ENCODE measurements around the gene PKN1.

PKN1 gene

DNA sequence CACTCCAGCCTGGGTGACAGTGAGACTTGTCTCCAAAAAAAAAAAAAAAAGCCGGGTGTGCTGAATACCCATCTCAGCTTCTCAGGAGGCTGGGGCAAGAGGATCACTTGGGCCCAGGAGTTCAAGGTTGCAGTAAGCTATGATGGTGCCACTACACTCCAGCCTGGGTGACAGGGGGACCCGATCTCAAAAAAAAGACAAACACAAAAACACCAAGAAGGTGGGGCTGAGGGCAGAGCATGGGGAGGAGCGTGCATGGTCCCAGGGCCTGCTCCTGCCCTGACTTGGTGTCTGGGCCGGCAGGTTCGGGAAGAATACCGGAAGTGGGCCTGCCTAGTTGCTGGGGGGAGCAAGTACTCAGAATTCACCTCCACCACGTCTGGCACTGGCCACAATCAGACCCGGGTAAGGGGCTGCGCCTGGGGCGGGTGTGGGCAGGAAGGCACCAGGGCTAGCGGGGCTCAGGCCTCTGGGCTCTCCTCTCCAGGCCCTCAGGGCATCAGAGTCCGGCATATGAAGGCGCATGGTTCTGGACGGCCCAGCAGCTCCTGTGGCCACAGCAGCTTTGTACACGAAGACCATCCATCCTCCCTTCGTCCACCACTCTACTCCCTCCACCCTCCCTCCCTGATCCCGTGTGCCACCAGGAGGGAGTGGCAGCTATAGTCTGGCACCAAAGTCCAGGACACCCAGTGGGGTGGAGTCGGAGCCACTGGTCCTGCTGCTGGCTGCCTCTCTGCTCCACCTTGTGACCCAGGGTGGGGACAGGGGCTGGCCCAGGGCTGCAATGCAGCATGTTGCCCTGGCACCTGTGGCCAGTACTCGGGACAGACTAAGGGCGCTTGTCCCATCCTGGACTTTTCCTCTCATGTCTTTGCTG, 25.3 kb upstream of the PKN1 start:
- DNase-seq, result no peak

DNA sequence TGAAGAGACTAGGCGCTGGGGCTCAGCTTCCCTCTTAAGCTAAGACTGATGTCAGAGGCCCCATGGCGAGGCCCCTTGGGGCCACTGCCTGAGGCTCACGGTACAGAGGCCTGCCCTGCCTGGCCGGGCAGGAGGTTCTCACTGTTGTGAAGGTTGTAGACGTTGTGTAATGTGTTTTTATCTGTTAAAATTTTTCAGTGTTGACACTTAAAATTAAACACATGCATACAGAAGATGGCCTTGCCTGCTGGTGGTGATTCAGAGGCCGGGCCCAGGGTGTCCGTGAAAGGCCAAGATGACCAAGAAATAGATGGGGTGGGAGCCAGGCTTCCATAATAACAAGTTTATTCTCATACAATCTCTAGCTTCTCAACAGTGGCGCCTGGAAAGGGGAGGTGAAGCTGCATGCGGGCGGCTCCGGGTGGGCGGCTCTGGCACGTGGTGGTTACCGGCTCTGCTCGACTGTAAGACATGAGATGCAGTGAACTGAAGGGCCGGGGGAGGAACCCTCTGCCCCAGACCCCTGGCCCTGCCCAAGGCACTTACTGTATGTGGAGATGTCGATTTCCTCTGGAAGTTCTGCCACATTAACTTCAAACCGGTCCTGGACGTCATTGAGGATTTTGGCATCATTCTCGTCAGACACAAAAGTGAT, 24.5 kb upstream of the PKN1 start:
- no peak for DNase-seq

DNA sequence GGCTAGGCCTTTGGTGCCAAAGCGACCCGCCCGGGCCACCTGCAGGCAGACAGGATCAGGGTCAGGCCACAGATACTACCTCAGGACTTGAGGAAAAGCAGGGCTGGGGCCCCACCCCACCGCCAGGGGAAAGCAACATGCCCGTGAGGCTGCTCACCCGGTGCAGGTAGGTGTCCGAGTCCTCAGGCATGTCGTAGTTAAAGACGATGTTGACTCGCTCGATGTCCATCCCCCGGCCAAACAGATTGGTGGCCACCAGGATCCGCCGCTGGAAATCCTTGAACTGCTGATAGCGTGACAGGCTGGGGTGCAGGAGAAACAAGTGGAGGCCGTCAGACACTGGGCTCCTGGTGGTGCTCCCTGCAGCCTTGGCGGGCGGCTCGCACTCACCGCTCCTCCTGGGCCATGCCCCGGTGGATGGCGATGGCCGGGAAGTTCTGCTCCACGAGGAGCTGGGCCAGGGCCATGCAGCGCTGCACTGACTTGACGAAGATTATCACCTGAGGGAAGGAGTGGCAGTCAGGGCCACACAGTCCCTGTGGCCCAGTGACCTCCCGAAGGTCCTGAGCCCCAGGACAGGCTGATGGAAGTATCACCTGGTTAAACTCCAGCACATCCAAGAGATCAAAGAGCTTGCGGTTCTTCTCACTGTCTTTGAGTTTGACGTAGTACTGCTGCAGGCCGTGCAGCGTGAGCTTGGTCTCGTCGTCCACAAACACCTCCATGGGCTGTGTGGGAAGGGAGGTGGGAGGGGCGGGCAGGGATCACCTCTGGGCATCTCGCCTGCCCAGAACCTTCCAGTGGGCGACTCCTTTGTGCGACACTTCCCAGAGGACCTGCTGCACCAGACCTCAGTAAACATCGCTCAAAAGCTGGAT, 23.7 kb upstream of the PKN1 start:
- no peak for DNase-seq

DNA sequence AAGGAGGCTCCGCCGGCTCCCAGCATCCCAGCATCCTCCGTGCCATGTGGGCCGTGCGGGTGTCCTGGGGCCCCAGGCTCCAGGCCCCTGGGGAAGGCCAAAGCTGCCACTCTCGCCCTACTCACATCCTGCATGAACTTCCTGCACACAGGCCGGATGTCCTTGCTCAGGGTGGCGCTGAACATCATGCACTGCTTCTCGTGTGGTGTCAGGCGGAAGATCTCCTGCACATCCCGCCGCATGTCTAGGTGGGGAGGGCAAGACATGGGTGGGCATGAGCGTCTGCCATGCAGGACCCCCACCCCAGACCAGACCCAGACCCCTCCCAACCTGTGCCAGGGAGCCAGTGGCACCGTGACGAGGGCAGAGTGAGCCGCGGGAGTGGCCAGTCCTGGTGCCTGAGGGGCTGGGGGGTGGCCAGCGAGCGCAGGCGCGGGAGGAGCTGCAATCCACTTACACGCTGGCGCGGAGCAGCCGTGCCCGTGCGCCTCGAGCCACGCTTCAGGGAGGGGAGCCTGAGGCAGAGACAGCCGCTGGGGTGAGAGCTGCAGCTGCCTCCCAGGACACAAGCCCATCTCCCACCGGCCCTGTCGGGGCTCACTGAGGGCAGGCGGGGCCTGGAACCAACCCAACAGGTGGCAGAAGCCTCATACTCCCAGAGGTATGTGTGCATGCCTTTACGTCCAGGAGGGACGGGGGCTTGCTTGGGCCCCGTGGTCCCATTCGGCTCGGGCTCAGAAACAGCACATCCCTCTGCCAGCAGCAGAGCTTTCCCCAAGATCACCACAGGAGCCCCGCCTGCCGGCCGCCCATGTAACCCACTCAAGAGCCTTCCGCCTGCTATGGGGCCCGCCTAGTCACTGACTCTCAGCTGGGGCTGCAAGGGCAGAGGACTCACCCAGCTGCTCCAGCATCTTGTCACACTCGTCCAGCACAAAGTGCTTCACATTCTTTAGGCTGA, 22.7 kb upstream of the PKN1 start:
- DNase-seq, result no peak

DNA sequence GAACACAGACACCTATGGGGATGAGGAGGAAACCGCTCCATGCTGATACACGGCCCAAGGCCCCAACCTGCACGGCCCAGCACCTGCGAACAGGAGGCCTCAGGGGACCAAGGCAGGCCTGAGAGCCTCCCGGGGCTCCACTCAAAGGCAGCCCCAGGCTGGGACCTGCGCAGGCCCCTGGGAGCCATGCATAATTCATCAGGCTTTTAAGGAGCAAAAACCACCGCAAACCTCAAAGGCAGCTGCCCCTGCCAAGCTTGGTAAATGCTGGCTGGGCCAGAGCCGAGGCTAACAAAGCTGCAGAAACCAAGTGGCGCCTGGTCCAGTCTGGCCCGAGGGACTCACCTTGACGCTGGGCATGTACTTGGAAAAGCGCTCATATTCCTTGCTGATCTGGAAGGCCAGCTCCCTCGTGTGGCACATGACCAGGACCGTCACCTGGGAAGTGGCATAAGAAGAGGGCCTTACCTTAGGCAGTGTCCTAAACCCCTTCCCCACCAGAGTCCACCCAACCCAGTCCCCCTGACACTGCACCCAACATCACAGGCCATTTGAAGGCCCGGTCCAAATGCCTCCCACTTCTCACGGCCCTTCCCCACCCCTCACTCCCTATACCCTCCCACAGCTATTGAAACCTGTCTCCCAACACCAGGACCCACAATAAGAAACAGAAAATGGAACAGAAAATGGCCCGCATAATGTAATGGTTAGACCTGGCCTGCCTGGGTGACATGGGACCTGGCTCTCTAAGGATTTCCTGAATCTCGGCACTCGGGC, 21.8 kb upstream of the PKN1 start:
- no peak for DNase-seq

DNA sequence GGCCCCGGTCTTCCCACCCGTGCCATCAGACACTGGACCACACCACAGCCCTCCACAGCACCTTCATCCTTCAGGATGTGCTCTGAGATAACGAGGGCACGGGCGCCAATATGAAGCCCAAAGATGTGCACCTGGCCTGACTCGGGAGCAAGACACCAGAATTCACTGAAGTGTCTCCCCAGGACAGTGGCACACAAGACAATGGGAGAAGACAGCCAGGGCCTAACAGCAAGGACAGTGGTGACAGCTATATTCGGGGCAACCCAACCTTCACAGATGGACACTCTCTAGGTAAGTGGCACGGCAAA, 21.2 kb upstream of the PKN1 start:
- no peak for DNase-seq

DNA sequence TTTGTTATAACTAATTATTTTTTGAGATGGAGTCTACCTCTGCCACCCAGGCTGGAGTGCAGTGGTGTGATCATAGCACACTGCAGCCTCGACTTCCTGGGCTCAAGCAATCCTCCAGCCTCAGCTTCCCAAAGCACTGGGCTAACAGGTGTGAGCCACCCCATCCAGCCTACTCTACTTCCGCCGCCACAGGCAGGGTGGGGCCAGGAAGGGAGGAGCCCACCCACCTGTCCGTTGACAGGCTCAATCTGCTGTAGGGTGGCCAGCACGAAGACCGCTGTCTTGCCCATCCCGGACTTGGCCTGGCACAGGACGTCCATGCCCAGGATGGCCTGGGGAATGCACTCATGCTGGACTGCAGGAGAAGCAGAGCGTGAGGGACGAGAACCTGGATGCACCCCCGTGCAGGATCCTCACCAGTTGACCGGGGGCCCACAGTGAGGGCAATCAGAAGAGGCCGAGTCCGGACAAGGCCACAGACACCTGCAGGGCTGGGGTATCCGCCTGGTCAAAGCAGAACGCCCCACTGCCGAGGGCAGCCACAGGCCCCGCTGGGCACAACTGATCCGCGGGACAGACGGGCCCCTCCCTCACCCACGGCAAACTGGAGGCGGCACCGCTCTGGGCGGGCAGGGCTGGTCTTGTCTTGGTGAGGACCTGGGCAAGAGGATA, 20.6 kb upstream of the PKN1 start:
- no peak for DNase-seq

DNA sequence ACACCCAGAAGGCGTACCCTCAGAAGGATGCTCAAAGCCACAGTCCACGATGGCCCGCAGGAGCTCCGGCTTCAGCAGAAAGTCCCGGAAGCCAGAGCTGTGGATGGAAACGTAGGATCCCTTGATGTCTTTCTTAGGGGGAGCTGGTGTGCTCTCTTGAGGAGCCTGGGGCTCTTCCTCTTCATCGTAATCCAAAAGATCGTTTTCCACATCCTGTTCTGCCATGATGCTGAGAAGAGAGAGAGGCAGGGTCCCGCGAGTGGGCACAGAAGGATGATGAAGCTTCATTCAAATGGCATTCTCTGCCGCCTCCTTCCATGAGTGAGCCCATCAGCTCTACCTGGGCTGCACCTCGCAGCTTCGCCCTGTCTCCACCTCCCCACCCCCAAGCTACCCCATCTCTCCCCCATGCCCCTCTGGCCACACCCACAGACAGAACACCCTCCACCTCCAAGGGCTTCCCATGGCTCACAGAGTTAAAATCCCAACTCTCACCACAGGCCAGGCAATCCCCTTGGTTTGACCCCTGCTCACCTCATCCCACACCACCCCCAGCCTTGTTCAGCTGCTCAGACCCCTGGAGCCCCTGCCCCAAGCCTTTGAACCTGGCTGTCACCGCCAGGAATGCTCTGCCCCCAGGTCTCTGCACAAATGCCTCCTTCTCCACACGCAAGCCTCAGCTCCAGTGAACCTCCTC, 20.0 kb upstream of the PKN1 start:
- no peak for DNase-seq

DNA sequence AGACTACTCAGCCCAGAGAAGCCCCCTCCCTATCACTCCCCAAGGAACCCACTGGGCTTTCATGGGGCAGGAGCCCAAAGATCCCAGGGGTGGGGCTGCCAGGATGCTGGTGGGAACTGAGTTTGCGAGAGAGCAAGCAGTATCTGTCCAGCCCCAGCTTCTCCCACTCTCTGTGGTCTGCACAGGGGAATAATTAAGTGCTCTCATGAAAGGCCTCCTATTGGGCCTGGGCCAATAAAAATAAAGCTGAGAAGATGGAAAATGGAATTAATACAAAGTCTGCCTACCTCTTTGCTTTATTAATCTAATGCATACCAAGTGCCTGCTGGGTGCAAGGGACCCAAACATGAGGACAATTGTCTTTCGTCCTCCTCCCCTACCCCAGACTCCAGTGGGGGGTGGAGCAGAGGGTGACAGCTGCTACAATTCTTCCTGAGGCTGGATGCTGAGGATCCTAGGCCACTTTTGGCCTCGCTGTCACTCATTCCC, 19.4 kb upstream of the PKN1 start:
- no peak for DNase-seq

DNA sequence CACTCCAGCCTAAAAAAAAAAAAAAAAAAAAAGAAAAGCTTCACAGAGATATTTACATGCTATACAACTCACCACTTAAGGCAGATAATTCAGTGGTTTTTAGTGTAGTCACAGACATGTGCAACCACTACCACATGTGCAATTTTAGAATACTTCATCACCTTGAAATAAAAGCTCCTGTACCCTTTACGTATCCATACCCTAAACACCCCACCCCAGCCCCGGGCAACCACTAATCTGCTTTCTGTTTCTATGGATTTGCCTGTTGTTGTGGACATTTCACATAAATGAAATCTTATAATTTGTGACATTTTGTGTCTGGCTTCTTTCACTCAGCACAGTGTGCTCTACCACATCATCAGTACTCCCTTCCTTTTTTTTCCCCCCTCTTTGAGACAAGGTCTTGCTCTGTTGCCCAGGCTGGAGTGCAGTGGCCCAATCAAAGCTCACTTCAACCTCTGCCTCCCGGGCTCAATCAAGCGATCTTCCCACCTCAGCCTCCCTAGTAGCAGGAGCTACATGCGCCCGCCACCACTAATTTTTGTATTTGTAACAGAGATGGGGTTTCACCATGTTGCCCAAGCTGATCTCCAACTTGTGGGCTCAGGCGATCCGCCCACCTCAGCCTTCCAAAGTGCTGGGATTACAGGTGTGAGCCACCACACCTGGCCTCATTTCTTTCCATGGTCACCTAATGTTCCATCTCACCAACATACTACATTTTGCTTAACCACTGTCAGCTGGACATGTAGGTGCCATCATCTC, 18.0 kb upstream of the PKN1 start:
- no peak for DNase-seq

DNA sequence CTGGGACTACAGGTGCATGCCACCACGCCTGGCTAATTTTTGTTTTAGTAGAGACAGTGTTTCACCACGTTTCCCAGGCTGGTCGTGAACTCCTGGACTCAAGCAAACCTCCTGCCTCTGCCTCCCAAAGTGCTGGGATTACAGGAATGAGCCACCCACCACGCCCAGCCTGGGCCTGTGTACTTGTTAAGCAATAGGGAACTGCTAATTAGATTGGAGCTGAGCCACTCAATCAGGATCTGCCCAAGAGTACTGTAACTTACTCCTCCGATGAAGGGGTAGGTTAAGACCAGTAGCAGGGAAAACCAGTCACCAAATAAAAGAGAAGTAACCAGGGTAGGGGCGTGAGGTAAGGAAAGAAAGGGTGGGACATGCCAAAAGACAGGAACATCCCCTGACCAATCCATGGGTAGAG, 16.3 kb upstream of the PKN1 start:
- DNase-seq, result no peak

DNA sequence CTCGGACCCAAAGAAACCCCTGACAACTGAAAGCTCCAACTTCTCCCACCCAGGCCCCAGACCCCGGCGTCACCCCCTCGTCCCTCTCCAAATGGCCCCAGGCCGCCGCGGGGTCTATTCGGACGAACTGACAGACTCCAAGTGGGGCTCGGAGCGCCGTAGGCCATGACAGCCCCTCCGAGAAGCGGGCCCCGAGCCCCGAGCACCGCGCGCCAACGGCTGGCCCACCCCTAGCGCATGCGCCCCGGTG, 14.3 kb upstream of the PKN1 start:
- DNase-seq, result no peak

DNA sequence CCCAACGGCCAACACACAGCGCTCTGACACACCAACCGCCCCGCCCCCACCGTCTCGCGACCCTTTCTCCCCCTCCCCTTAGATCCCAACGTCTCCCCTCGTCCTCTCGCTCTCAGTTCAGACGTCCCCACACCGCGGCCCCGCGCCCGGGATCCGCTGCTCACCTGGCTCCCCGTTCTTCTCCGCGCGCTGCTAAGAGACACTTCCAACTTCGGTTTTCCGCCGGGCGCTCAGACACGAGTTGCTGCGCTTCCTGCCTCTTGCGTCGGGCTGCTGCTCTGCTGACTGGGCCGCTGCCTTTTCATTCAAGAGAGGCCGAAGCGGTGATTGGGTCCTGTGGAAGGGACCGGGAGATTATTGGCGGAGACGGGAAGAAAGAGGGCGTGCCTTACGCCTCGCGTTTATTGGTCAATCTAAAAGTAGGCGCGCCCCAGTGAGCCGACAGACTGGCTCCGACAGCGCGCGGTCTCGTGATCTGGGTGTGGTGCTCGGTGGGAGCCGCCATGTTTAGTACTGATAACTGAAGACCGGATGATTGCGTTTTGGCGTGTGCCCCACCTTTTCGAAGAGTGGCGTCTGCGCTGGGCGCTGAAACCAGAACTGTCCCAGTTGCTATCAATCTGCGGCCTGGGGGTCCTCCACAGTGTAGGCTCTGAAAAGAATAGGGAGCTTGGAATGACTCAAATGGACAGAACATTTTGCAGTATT, 13.8 kb upstream of the PKN1 start, which contains the start of gene DDX39A:
TSS of gene DDX39A (minus strand) at position 236 of the 708 bp plus-strand sequence. CDS start 6,121 bp downstream, outside the sequence.
- DNase-seq, result peak; percentile 98

DNA sequence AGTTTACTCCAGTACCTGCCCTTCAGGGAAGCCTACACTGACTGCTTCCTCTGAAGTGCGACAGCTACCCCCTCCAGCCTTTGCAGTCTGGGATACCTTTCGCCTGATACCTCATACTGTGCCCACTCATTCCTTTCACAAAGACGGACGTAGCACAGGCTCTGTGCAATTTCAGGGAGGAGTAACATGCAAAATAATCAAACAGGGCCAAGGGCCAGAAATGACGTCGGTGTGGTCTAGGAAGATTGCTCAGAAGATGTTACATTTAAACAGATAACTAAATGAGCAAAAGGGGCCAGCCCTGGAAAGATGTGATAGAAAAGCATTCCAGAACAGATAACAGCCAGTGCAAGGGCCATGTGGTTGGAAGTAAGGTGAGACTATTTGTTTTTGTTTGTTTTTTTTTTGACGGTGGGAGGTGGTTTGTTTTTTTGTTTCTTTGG, 7.4 kb upstream of the PKN1 start:
- no peak for DNase-seq

DNA sequence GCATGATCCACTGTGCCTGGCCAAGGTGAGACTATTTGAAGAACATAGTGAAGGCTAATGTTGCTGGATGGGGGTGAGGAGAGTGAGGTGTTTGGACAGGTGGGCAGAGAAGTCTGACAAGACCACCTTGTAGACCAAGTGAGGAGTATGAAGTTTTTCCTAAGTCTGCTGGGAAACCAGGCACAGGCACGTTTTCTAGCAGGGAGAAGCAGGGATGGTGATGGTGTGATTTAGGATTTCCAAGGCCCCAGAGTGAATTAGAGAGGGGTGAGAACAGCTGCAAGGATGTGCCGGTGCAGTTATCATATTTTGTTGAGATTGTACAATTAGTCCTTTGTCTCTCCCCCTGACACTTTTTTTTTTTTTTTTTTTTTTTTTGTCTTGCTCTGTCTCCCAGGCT, 5.6 kb upstream of the PKN1 start:
- DNase-seq, result no peak

DNA sequence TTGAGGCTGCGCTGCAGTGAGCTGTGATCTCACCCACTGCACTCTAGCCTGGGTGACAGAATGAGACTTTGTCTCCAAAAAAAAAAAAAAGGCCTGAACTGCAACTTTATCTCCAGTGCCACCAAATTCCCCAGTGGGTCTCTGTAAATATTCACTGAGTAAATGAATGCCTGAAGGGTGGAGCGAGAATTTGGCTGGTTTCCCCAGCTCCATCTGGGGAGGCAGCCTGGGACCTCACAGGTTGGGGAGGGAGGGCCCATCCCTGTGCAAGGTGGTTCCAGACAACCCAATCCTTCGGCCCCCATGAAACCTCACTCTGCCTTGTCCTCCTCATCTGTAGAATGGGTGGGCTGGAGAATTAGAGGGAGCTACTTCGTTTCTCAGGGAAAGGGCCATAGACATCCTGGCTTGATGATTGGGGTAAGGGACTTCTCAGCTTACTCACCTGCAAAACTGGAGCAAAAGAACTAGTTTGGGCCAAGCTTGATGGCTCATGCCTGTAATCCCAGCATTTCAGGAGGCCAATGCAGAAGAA, 4.2 kb upstream of the PKN1 start:
- no peak for DNase-seq

DNA sequence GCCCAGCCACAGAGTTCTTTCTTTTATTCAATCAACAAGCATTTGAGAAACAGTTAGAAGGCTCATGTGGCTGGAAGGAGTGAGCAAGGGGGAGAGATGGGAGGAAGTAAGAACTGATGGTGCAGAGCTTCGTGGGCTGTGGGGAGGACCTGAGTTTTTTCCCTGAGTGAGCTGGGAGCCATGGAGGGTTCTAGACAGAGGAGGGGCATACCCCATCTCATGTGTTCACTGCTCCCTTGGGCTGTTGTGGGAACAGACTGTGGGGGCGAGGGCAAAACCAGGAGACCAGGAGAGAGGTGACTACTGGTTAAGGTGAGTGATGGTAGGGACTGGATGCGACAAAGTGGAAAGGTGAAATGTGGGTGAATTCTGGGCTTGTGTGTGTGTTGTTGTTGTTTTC, 2.4 kb upstream of the PKN1 start:
- DNase-seq, result no peak

All from SHP77 (cell line).